GM19193 (cell line): ENCODE data around the gene ATP8B3.

Experiments used
- POLR2A ChIP-seq: IDR thresholded peaks from 4 replicates; pipeline ENCODE4 v1.6.1; 2011; ENCODE audit not compliant: insufficient read depth, insufficient read length; ENCODE audit errors: extremely low read depth

The ATP8B3 gene

GRCh38 chr19:1832046-1832663, 20.1 kb upstream of the ATP8B3 start:
- no peak for TF ChIP-seq POLR2A

GRCh38 chr19:1830978-1831377, 18.9 kb upstream of the ATP8B3 start:
- TF ChIP-seq POLR2A, result no peak

GRCh38 chr19:1830568-1830967, 18.5 kb upstream of the ATP8B3 start:
- no peak for TF ChIP-seq POLR2A

- TF ChIP-seq POLR2A, result no peak
These were observed 17.9 kb upstream of the ATP8B3 start for GRCh38 chr19:1829958-1830357.

- TF ChIP-seq POLR2A, result no peak
These were observed 16.5 kb upstream of the ATP8B3 start for GRCh38 chr19:1828279-1829238.

GRCh38 chr19:1827566-1828278, 15.6 kb upstream of the ATP8B3 start:
- no peak for TF ChIP-seq POLR2A

GRCh38 chr19:1826557-1827521, 14.8 kb upstream of the ATP8B3 start:
- TF ChIP-seq POLR2A, result peak; percentile 15

- no peak for TF ChIP-seq POLR2A
These were observed 14.0 kb upstream of the ATP8B3 start for GRCh38 chr19:1825909-1826556.

- no peak for TF ChIP-seq POLR2A
These were observed 12.2 kb upstream of the ATP8B3 start for GRCh38 chr19:1824252-1824622.

GRCh38 chr19:1823539-1824251, 11.6 kb upstream of the ATP8B3 start:
- TF ChIP-seq POLR2A, result no peak

GRCh38 chr19:1823020-1823419, 10.9 kb upstream of the ATP8B3 start:
- TF ChIP-seq POLR2A, result no peak

GRCh38 chr19:1822210-1822609, 10.1 kb upstream of the ATP8B3 start:
- no peak for TF ChIP-seq POLR2A
